Esophagus squamous epithelium (tissue), 4 donors: ENCODE results near the gene SEC23IP.

Experiments used
- POLR2A ChIP-seq, 4 donors: fragments of 450-650 bp; IDR thresholded peaks; one replicate each; pipeline ENCODE4 v1.6.1; 2017; ENCODE audit warnings: antibody characterized with exemption in 4 of 4, mild to moderate bottlenecking in 4 of 4, moderate library complexity in 3 of 4
- TF ChIP-seq, protein P1 (sequence below), 6 experiments: fragments of 450-650 bp in 4 of 6; fragments of 200-600 bp in 2 of 6; sonication (generic) in 2 of 6; IDR thresholded peaks; one replicate each; pipeline ENCODE4 v1.5.1; 2016 to 2019; ENCODE audit warnings: antibody characterized with exemption in 6 of 6, mild to moderate bottlenecking in 4 of 6, moderate library complexity in 4 of 6

DNA sequence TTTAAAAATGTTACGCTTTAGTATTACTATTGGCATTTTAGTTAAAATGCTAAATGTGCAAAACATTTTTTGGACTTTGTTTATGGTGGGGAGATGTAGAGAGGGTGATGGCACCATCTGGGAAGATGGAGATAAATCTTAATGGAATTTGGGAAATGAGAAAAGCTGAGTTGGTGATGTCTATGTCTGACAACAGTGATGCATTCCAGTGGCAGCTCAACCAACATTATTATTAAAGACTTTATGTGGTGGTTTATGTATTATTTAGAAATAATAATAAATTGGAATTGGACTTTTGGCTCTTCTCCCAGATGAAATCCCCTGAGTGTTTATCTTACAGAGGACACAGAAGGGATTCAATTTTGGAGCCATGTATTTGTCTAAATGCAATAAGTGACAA, 77.6 kb downstream of the SEC23IP start:
- TF ChIP-seq, protein P1, sequence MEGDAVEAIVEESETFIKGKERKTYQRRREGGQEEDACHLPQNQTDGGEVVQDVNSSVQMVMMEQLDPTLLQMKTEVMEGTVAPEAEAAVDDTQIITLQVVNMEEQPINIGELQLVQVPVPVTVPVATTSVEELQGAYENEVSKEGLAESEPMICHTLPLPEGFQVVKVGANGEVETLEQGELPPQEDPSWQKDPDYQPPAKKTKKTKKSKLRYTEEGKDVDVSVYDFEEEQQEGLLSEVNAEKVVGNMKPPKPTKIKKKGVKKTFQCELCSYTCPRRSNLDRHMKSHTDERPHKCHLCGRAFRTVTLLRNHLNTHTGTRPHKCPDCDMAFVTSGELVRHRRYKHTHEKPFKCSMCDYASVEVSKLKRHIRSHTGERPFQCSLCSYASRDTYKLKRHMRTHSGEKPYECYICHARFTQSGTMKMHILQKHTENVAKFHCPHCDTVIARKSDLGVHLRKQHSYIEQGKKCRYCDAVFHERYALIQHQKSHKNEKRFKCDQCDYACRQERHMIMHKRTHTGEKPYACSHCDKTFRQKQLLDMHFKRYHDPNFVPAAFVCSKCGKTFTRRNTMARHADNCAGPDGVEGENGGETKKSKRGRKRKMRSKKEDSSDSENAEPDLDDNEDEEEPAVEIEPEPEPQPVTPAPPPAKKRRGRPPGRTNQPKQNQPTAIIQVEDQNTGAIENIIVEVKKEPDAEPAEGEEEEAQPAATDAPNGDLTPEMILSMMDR (IDR thresholded peaks at IDR 0.05), result no peak
- TF ChIP-seq POLR2A (IDR thresholded peaks at IDR 0.05), result no peak
